Kidney (tissue), 14 donors: ENCODE results near the gene VGLL4. TPM values are rescaled to one million over a fixed set of nuclear protein-coding genes. Genes with fewer than 3 reads are reported as not detected.
A peak's percentile ranks its signal among the peaks of the same experiment; 100 is the strongest.

ENCODE experiments used
- DNase-seq, 5 donors: peaks; one replicate each; pipeline ENCODE4 v3.0.0-alpha.2; 2013 to 2020
- FAIRE-seq: peaks from 2 replicates; lab custom pipeline; 2012; peaks lifted over from hg19 to GRCh38; lab: Jason Lieb, UNC
- H3K27ac ChIP-seq, 2 donors: one replicate each; pipeline ENCODE4 v1.7.0; 2013; ENCODE audit warnings: low read depth in 2 of 2, low read length in 2 of 2, inconsistent platforms in 1 of 2
- H3K27me3 ChIP-seq: one replicate; pipeline ENCODE4 v1.7.1; 2013; ENCODE audit warnings: low read length, inconsistent platforms; ENCODE audit not compliant: control insufficient read depth, insufficient read depth
- H3K36me3 ChIP-seq, 3 donors: one replicate each; pipeline versions ENCODE4 v1.7.0 to v1.7.1; 2013; ENCODE audit warnings: low read length in 3 of 3, control low read depth in 1 of 3, inconsistent platforms in 1 of 3; ENCODE audit not compliant: insufficient read depth in 3 of 3, control insufficient read depth in 2 of 3
- H3K4me1 ChIP-seq, 3 donors: one replicate each; pipeline versions ENCODE4 v1.7.0 to v1.7.1; 2013; ENCODE audit warnings: low read length in 3 of 3, inconsistent platforms in 1 of 3, low read depth in 1 of 3; ENCODE audit not compliant: control insufficient read depth in 2 of 3, insufficient read depth in 2 of 3
- H3K4me3 ChIP-seq, 3 donors: one replicate each; pipeline versions ENCODE4 v1.7.0 to v1.8.1; 2013; ENCODE audit warnings: low read length in 3 of 3, control low read depth in 1 of 3, inconsistent platforms in 1 of 3
- H3K9ac ChIP-seq, 3 donors: one replicate each; pipeline versions ENCODE4 v1.7.0 to v1.7.1; 2013; ENCODE audit warnings: low read length in 3 of 3, control low read depth in 1 of 3, inconsistent platforms in 1 of 3
- H3K9me3 ChIP-seq, 3 donors: one replicate each; pipeline versions ENCODE4 v1.7.0 to v1.7.1; 2013; ENCODE audit warnings: low read length in 3 of 3, control low read depth in 1 of 3, inconsistent platforms in 1 of 3; ENCODE audit not compliant: control insufficient read depth in 2 of 3, insufficient read depth in 1 of 3
- CTCF ChIP-seq: IDR thresholded peaks from 3 replicates; pipeline ENCODE4 v1.5.1; 2012; ENCODE audit warnings: mild to moderate bottlenecking, moderate library complexity, borderline replicate concordance; ENCODE audit not compliant: insufficient read depth; ENCODE audit errors: extremely low read depth
- intact Hi-C: fragments of 100-400 bp; cut with DNase I; formaldehyde crosslinking; loops from one replicate; pipeline ENCODE4 v1.11.1; 2022
- polyA plus RNA-seq: library from polyadenylated mRNA; stranded (reverse); fragments of 350-450 nt; fragmentation: Illumina TruSeq; extraction: RNeasy Lipid Tissue Mini Kit (QIAGEN cat#74804); gene quantifications from one replicate; pipeline ENCODE4 v1.2.3, GENCODE V29; 2014; ENCODE audit warnings: low read depth, low replicate concordance; ENCODE audit not compliant: insufficient read depth
- total RNA-seq: library from RNA; stranded (reverse); fragmentation: NEBNext Ultra II Directional; extraction: Animal tissue kit (Norgen Biotek cat#: 25700); gene quantifications from one replicate; pipeline ENCODE4 v1.2.1, GENCODE V29; 2021
- donor health status: control.
- donor health status: control.
- donor health status: control.
- donor health status: control.
- donor health status: control.
- donor health status: DM: yes; HTN: yes; CAD: no.
- donor health status: Normal renal cell carcinoma (clear cell type).

Gene VGLL4
- total and polyA plus RNA-seq, 2 donors from 2014 or later = 41.4 to 78.5 TPM

- H3K9me3 ChIP-seq = no peaks in the 10 kb centered on the region
- intact Hi-C loops = no loop called here
- H3K27ac ChIP-seq = no peak overlapping the region
- peaks cover 9 to 26% (median 12%) of the 10 kb centered on the region in 3 donors for H3K4me1 ChIP-seq
- H3K9ac ChIP-seq = no peak overlapping the region
- H3K4me3 ChIP-seq = peak overlapping the region in 1 of 3 donors; percentile 10
- DNase-seq (no peak), FAIRE-seq (no peak)
- no peaks in the 10 kb centered on the region for H3K27me3 ChIP-seq
- no peak for TF ChIP-seq CTCF
- no peaks in the 10 kb centered on the region for H3K36me3 ChIP-seq
Measured at GRCh38 chr3:11640009-11640673, 3.6 kb downstream of the VGLL4 start.

GRCh38 chr3:11638495-11639358, 5.0 kb downstream of the VGLL4 start:
- intact Hi-C loops = no loop called here
- H3K27me3 ChIP-seq = no peaks in the 10 kb centered on the region
- H3K9ac ChIP-seq = peak overlapping the region in 1 of 3 donors; percentile 5
- peaks cover 10 to 34% (median 15%) of the 10 kb centered on the region in 3 donors for H3K4me1 ChIP-seq
- TF ChIP-seq CTCF = no peak
- H3K4me3 ChIP-seq = peak overlapping the region in 1 of 3 donors; percentile 2
- peak overlapping the region; percentile 26 to 35 for H3K27ac ChIP-seq
- no peaks in the 10 kb centered on the region for H3K36me3 ChIP-seq
- FAIRE-seq (no peak), DNase-seq (peak in 4 of 5 donors; percentile 29 to 61 (median 59))
- no peaks in the 10 kb centered on the region for H3K9me3 ChIP-seq

GRCh38 chr3:11637901-11638458, 5.7 kb downstream of the VGLL4 start:
- H3K27ac ChIP-seq = peak overlapping the region; percentile 26 to 35
- no peaks in the 10 kb centered on the region for H3K36me3 ChIP-seq
- H3K9ac ChIP-seq = peak overlapping the region in 1 of 3 donors; percentile 5
- no peaks in the 10 kb centered on the region for H3K9me3 ChIP-seq
- FAIRE-seq = no peak
- no peaks in the 10 kb centered on the region for H3K27me3 ChIP-seq
- DNase-seq = peak in 1 of 5 donors; percentile 42
- peak overlapping the region in 1 of 3 donors; percentile 2 for H3K4me3 ChIP-seq
- intact Hi-C loops = no loop called here
- peaks cover 10 to 38% (median 15%) of the 10 kb centered on the region in 3 donors for H3K4me1 ChIP-seq
- TF ChIP-seq CTCF = no peak
